GM19452 (cell line): ENCODE data around the gene VPS33B.

ENCODE experiments used
- ATAC-seq: cut with Tn5 transposase; IDR thresholded peaks from one replicate; pipeline ENCODE4 v1.9.1; 2021; ENCODE audit not compliant: unreplicated experiment

Gene VPS33B

DNA sequence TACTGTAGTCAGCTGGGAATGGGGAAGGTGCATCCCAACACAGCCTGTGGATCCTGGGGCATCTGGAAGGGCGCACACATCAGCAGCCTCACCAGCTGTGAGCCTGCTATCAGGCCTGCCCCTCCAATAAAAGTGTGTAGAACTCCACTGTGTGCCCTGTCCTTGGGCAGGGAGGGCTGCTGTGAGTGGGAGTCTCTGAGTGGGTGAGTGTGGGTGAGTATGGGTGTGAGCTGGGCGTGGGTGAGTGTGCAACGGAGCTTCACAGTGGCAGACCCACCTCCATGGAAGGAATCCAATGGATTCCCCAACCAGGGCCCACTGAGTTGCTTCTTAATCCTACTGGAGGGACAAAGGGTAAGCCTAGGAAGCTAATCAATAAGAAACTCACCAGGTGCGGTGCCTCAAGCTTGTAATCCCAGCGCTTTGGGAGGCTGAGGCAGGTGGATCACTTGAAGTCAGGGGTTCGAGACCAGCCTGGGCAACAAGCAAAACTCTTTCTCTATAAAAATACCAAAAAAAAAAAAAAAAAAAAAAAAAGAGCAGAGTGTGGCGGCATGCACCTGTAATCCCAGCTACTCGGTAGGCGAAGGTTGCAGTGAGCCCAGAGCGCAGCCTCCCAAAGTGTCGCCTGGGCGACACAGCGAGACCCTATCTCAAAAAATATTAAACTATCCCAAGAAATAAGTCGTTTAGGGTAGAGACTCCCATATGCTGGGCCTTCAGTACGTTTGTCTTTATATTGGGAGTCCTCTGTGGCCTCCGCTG, 68.3 kb downstream of the VPS33B start:
- no peak for ATAC-seq

DNA sequence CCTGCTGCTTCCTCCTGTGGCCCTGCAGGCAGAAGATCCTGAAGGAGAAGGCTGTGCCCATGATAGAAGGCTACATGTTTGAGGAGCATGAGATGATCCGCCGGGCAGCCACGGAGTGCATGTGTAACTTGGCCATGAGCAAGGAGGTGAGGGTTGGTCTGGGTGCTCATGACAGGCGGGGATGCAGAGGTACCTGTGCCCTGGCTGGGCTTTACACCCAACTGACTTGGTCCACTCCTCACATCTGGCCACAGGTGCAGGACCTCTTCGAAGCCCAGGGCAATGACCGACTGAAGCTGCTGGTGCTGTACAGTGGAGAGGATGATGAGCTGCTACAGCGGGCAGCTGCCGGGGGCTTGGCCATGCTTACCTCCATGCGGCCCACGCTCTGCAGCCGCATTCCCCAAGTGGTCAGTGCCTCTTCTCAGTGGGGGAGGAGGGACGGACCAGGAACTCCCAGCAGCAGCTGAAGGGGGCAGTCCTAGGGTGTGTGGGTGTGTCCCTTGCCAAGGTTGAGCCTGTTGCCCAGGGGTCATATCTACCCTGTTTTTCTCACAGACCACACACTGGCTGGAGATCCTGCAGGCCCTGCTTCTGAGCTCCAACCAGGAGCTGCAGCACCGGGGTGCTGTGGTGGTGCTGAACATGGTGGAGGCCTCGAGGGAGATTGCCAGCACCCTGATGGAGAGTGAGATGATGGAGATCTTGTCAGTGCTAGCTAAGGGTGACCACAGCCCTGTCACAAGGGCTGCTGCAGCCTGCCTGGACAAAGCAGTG, 69.3 kb downstream of the VPS33B start:
- no peak for ATAC-seq

DNA sequence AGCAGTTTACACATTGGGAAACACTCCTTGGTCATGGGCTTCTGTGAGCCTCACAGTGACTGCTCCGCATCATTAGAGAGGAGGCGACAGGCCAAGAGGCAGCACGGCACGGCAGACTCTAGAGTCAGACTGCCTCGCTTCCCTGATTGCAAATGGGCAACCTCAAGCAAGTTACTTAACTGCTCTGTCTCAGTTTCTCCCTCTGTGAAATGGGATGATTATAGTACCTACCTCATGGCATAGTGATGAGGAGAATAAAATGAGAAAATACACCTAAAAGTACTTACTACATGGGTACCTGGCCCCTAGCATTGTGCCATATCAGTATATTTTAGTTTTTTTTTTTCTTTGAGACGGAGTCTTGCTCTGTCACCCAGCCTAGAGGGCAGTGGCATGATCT, 71.7 kb downstream of the VPS33B start:
- ATAC-seq = no peak

DNA sequence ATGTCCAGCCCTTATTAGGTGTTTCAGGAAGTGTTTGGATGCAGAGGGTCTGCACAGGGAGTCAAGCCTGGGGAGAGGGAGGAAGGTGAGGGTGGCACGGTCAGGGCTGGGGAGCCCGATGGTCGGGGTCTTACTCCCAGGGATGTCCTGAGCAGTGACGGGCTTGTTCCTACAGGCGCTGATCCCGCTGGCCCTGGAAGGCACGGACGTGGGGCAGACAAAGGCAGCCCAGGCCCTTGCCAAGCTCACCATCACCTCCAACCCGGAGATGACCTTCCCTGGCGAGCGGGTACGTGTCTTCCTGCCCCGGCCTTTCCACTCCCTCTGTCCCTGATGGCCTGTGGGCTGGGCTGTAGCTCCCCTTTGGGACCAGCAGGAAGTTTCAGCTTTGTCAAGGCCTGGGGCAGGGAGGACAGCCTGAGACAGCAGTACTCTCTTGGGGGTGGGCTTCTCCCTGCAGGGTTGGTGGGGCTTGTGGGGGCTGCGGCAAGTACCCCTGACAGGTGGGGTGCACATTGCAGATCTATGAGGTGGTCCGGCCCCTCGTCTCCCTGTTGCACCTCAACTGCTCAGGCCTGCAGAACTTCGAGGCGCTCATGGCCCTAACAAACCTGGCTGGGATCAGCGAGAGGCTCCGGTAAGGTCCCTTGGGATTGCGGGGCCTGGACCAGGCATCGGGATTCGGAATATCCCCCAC, 72.3 kb downstream of the VPS33B start:
- no peak for ATAC-seq
